HepG2 (cell line): ENCODE measurements around the gene RHBDD2. TPM values are rescaled to one million over a fixed set of nuclear protein-coding genes. Genes with fewer than 3 reads are reported as not detected.

Experiments used
- CBX5 ChIP-seq: sonication (generic); formaldehyde crosslinking; IDR thresholded peaks from 2 replicates; pipeline ENCODE4 v1.4.0; 2020; ENCODE audit warnings: missing genetic modification reagents, borderline replicate concordance
- FOXJ3 ChIP-seq: sonication (generic); formaldehyde crosslinking; IDR thresholded peaks from 2 replicates; pipeline ENCODE4 v1.4.0; 2020; ENCODE audit warnings: missing genetic modification reagents, mild to moderate bottlenecking, borderline replicate concordance
- FOXO4 ChIP-seq: sonication (generic); formaldehyde crosslinking; conservative IDR thresholded peaks from 2 replicates; pipeline ENCODE4 v1.8.1; 2023; ENCODE audit warnings: missing genetic modification reagents
- JUNB ChIP-seq: sonication (generic); formaldehyde crosslinking; IDR thresholded peaks from 2 replicates; pipeline ENCODE4 v1.8.0; 2022; ENCODE audit warnings: missing genetic modification reagents, mild to moderate bottlenecking, borderline replicate concordance
- KAT2B ChIP-seq: fragments of 150-350 bp; IDR thresholded peaks from 2 replicates; pipeline ENCODE4 v1.6.1; 2014; ENCODE audit warnings: low read depth, low read length, borderline replicate concordance
- KLF6 ChIP-seq: IDR thresholded peaks from 2 replicates; pipeline ENCODE4 v1.8.0; 2016; ENCODE audit warnings: missing biosample characterization, missing genetic modification reagents
- MAFF ChIP-seq: IDR thresholded peaks from 2 replicates; pipeline ENCODE4 v1.6.1; 2011; ENCODE audit warnings: low read depth, low read length, improper control_type of control experiment
- MXI1 ChIP-seq: IDR thresholded peaks from 3 replicates; pipeline ENCODE4 v1.6.1; 2012; ENCODE audit warnings: low read depth, low read length, inconsistent platforms, borderline replicate concordance
- PAXIP1 ChIP-seq: sonication (generic); formaldehyde crosslinking; conservative IDR thresholded peaks from 2 replicates; pipeline ENCODE4 v1.4.0; 2020; ENCODE audit warnings: mild to moderate bottlenecking, missing genetic modification reagents, moderate library complexity
- PHF21A ChIP-seq: sonication (generic); formaldehyde crosslinking; IDR thresholded peaks from 2 replicates; pipeline ENCODE4 v1.5.0; 2020; ENCODE audit warnings: mild to moderate bottlenecking, missing genetic modification reagents
- SMARCC2 ChIP-seq: fragments of 450-650 bp; IDR thresholded peaks from 2 replicates; pipeline ENCODE4 v1.6.1; 2017; ENCODE audit warnings: antibody characterized with exemption, mild to moderate bottlenecking
- TOPORS ChIP-seq: sonication (generic); formaldehyde crosslinking; IDR thresholded peaks from 2 replicates; pipeline ENCODE4 v1.8.0; 2023; ENCODE audit warnings: mild to moderate bottlenecking, missing genetic modification reagents
- ZEB1 ChIP-seq: IDR thresholded peaks from 2 replicates; pipeline ENCODE4 v1.6.1; 2012; ENCODE audit warnings: mild to moderate bottlenecking, low read depth, inconsistent platforms; ENCODE audit not compliant: insufficient replicate concordance
- ZFX ChIP-seq: sonication (generic); formaldehyde crosslinking; IDR thresholded peaks from 2 replicates; pipeline ENCODE4 v1.4.0; 2020; ENCODE audit warnings: mild to moderate bottlenecking, low read depth, missing genetic modification reagents, moderate library complexity
- ZNF20 ChIP-seq: sonication (generic); formaldehyde crosslinking; IDR thresholded peaks from 2 replicates; pipeline ENCODE4 v1.4.0; 2020; ENCODE audit warnings: mild to moderate bottlenecking, moderate library complexity, missing genetic modification reagents
- ZNF251 ChIP-seq: sonication (generic); formaldehyde crosslinking; IDR thresholded peaks from 2 replicates; pipeline ENCODE4 v1.9.0; 2021; ENCODE audit warnings: mild to moderate bottlenecking, missing genetic modification reagents
- ZNF337 ChIP-seq: sonication (generic); formaldehyde crosslinking; IDR thresholded peaks from 2 replicates; pipeline ENCODE4 v1.5.1; 2020; ENCODE audit warnings: missing genetic modification reagents, low read depth, mild to moderate bottlenecking, borderline replicate concordance
- ZNF430 ChIP-seq: sonication (generic); formaldehyde crosslinking; IDR thresholded peaks from 2 replicates; pipeline ENCODE4 v1.9.0; 2021; ENCODE audit warnings: mild to moderate bottlenecking, missing genetic modification reagents
- ZNF558 ChIP-seq: sonication (generic); formaldehyde crosslinking; IDR thresholded peaks from 2 replicates; pipeline ENCODE4 v1.9.0; 2022; ENCODE audit warnings: mild to moderate bottlenecking, missing genetic modification reagents, borderline replicate concordance
- ZNF563 ChIP-seq: sonication (generic); formaldehyde crosslinking; IDR thresholded peaks from 2 replicates; pipeline ENCODE4 v1.8.0; 2022; ENCODE audit warnings: mild to moderate bottlenecking, moderate library complexity, missing genetic modification reagents
- ZNF564 ChIP-seq: sonication (generic); formaldehyde crosslinking; IDR thresholded peaks from 2 replicates; pipeline ENCODE4 v1.8.1; 2023; ENCODE audit warnings: mild to moderate bottlenecking, missing genetic modification reagents
- ZNF589 ChIP-seq: sonication (generic); formaldehyde crosslinking; conservative IDR thresholded peaks from 2 replicates; pipeline ENCODE4 v1.8.0; 2022; ENCODE audit warnings: mild to moderate bottlenecking, moderate library complexity, missing genetic modification reagents
- ZSCAN9 ChIP-seq: IDR thresholded peaks from 2 replicates; pipeline ENCODE4 v1.6.1; 2016; ENCODE audit warnings: borderline replicate concordance
- polyA plus RNA-seq, 8 experiments: library from polyadenylated mRNA; depleted of rRNA in 3 of 8; stranded (reverse) in 7 of 8; unstranded in 1 of 8; fragments of >200 nt; fragmentation: Illumina TruSeq in 4 of 8; extraction: Trizol in 4 of 8; gene quantifications; 2 replicates each; pipeline versions ENCODE4 v1.2.1 to v1.2.3, GENCODE V29; 2011 to 2016; ENCODE audit warnings: low read depth in 4 of 8, missing spikeins in 1 of 8, mixed read lengths in 1 of 8; ENCODE audit not compliant: insufficient read depth in 1 of 8
- total RNA-seq, 5 experiments: library from RNA; depleted of rRNA; stranded (reverse); fragments of >200 nt; fragmentation: Illumina TruSeq; extraction: Trizol; gene quantifications; 2 replicates each; pipeline ENCODE4 v1.2.3, GENCODE V29; 2016; ENCODE audit warnings: low read depth in 1 of 5
- TF ChIP-seq, protein P1 (sequence below): sonication (generic); formaldehyde crosslinking; IDR thresholded peaks from 2 replicates; pipeline ENCODE4 v1.5.0; 2020; ENCODE audit warnings: mild to moderate bottlenecking, missing genetic modification reagents, moderate library complexity

RHBDD2 gene
- total and polyA plus RNA-seq, 2 of the 13 experiments (the other 11 are each of a cell fraction or from before 2014, with no cell fraction given), result 23.1 to 26.4 TPM

DNA sequence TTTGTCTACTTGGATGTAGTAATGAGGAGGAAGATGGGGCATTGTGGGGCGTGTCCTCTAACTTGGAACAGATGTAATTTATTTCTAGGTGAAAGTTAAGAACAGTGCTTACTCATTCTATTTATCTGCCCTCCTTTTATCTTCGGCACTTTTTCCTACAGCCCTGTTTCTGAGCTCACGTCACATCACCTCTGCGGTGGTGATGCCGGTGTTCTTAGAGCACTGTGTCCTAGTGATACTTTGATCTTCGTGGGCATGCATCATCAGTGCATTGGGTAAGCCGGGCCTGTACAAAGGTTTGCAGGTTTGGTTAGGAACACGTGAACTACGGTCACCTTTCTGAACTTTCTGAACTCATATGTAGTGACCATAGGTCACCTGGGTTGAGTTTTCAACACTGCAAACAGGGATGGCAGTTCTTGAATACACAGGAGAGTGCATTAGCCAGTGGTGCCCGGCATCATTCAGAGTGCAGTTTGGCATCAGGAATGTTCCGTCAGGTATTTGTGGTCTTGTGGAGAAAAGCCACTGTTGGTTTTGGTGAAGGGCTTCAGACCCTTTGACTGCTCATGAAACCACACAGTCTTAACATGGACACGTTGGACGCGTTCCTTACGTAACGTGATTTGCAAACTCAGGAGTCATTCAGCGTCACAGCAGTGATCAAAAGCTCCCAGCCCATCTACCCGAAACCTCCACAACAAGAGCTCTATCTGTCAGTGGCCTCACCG is 41.8 kb downstream of the RHBDD2 start (continued):
- TF ChIP-seq PAXIP1 (CRISPR knock-in tag), result peak; percentile 98
- TF ChIP-seq FOXO4 (CRISPR knock-in tag), result no peak
- peak; percentile 59 for TF ChIP-seq MAFF
- no peak for TF ChIP-seq ZNF589
- TF ChIP-seq ZSCAN9 (CRISPR knock-in tag), result peak; percentile 80
- no peak for TF ChIP-seq ZNF251 (CRISPR knock-in tag)
- 0 out of 2 replicates have a peak, but pooled peaks have one; percentile 13 for TF ChIP-seq ZNF20 (CRISPR knock-in tag)
- peak; percentile 85; the same call in 1 of the 2 replicates for TF ChIP-seq FOXJ3 (CRISPR knock-in tag)
- TF ChIP-seq, protein P1, sequence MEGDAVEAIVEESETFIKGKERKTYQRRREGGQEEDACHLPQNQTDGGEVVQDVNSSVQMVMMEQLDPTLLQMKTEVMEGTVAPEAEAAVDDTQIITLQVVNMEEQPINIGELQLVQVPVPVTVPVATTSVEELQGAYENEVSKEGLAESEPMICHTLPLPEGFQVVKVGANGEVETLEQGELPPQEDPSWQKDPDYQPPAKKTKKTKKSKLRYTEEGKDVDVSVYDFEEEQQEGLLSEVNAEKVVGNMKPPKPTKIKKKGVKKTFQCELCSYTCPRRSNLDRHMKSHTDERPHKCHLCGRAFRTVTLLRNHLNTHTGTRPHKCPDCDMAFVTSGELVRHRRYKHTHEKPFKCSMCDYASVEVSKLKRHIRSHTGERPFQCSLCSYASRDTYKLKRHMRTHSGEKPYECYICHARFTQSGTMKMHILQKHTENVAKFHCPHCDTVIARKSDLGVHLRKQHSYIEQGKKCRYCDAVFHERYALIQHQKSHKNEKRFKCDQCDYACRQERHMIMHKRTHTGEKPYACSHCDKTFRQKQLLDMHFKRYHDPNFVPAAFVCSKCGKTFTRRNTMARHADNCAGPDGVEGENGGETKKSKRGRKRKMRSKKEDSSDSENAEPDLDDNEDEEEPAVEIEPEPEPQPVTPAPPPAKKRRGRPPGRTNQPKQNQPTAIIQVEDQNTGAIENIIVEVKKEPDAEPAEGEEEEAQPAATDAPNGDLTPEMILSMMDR (CRISPR knock-in tag), result no peak
- TF ChIP-seq TOPORS (CRISPR knock-in tag), result 0 out of 2 replicates have a peak, but pooled peaks have one; percentile 37
- TF ChIP-seq SMARCC2, result no peak
- peak; percentile 36; the same call in 1 of the 2 replicates for TF ChIP-seq ZNF430
- TF ChIP-seq ZFX, result peak; percentile 74
- peak; percentile 78; the same call in 1 of the 2 replicates for TF ChIP-seq ZNF558 (CRISPR knock-in tag)
- peak; percentile 56; the same call in 1 of the 2 replicates for TF ChIP-seq ZNF564 (CRISPR knock-in tag)
- peak; percentile 96 for TF ChIP-seq PHF21A (CRISPR knock-in tag)
- TF ChIP-seq KAT2B, result no peak
- TF ChIP-seq JUNB (CRISPR knock-in tag), result peak; percentile 80; the same call in 1 of the 2 replicates
- peak; percentile 91 for TF ChIP-seq ZEB1
- peak; percentile 54; the same call in 1 of the 2 replicates for TF ChIP-seq ZNF563 (CRISPR knock-in tag)
- no peak; the same call in 1 of the 2 replicates for TF ChIP-seq ZNF337 (CRISPR knock-in tag)
- peak; percentile 74; the same call in 1 of the 3 replicates for TF ChIP-seq MXI1
- no peak for TF ChIP-seq KLF6 (CRISPR knock-in tag)
- peak; percentile 85; the same call in 1 of the 2 replicates for TF ChIP-seq CBX5
